HG02973 (cell line): Measurements from ENCODE around the gene CTCFL.
"Not testable (repeated sequence)": the region's sequence is repeated elsewhere in the genome, so short reads cannot be mapped to it uniquely, and the experiment has no call there.

Source experiments
- ATAC-seq: cut with Tn5 transposase; IDR thresholded peaks from one replicate; pipeline ENCODE4 v1.9.1; 2021; ENCODE audit warnings: moderate library complexity; ENCODE audit not compliant: unreplicated experiment

Gene CTCFL

GRCh38 chr20:57511709-57512108 lies 13.2 kb downstream of the CTCFL start:
- not testable (repeated sequence) for ATAC-seq

- no peak for ATAC-seq
These were observed 15.2 kb downstream of the CTCFL start for GRCh38 chr20:57509665-57510237.

- no peak for ATAC-seq
These were observed 16.1 kb downstream of the CTCFL start for GRCh38 chr20:57508831-57509230.

- no peak for ATAC-seq
These were observed 16.6 kb downstream of the CTCFL start for GRCh38 chr20:57508381-57508780.

- ATAC-seq = no peak
These were observed 17.5 kb downstream of the CTCFL start for GRCh38 chr20:57507477-57507876.

GRCh38 chr20:57505979-57506378 lies 19.0 kb downstream of the CTCFL start:
- no peak for ATAC-seq

- ATAC-seq = no peak
These were observed 20.5 kb downstream of the CTCFL start for GRCh38 chr20:57504411-57504810.

- no peak for ATAC-seq
These were observed 21.8 kb downstream of the CTCFL start for GRCh38 chr20:57503035-57503658.

GRCh38 chr20:57502336-57502700 lies 22.6 kb downstream of the CTCFL start:
- ATAC-seq = no peak

GRCh38 chr20:57501461-57502335 lies 23.2 kb downstream of the CTCFL start:
- ATAC-seq = no peak

- no peak for ATAC-seq
These were observed 24.0 kb downstream of the CTCFL start for GRCh38 chr20:57500962-57501361.

- no peak for ATAC-seq
These were observed 24.7 kb downstream of the CTCFL start for GRCh38 chr20:57500235-57500634.

GRCh38 chr20:57499676-57500075 lies 25.3 kb downstream of the CTCFL start:
- ATAC-seq = no peak

- no peak for ATAC-seq
These were observed 26.2 kb downstream of the CTCFL start for GRCh38 chr20:57498425-57499400.

GRCh38 chr20:57496592-57496991 lies 28.3 kb downstream of the CTCFL start:
- ATAC-seq = no peak

GRCh38 chr20:57495978-57496377 lies 29.0 kb downstream of the CTCFL start:
- no peak for ATAC-seq

GRCh38 chr20:57493091-57493615 lies 31.8 kb downstream of the CTCFL start:
- ATAC-seq = no peak

GRCh38 chr20:57491373-57491772 lies 33.6 kb downstream of the CTCFL start:
- no peak for ATAC-seq

GRCh38 chr20:57488277-57488676 lies 36.7 kb downstream of the CTCFL start:
- ATAC-seq = not testable (repeated sequence)

- ATAC-seq = no peak
These were observed 39.2 kb downstream of the CTCFL start for GRCh38 chr20:57485770-57486169.

- no peak for ATAC-seq
These were observed 40.2 kb downstream of the CTCFL start for GRCh38 chr20:57484772-57485171.
